H4 (cell line): ENCODE measurements around the gene CYBB. TPM values are rescaled to one million over a fixed set of nuclear protein-coding genes. Genes with fewer than 3 reads are reported as not detected.

Source experiments
- DNase-seq: peaks from one replicate; pipeline ENCODE4 v3.0.0-alpha.2; 2015; ENCODE audit warnings: low spot score
- total RNA-seq: library from RNA; depleted of rRNA; stranded (reverse); fragments of >200 nt; shearing (Covaris generic); gene quantifications from 2 replicates; pipeline ENCODE4 v1.2.3, GENCODE V29; 2014; rRNA removed

Gene CYBB
- total RNA-seq, 1 experiment from 2014 or later = 0.23 TPM

DNA sequence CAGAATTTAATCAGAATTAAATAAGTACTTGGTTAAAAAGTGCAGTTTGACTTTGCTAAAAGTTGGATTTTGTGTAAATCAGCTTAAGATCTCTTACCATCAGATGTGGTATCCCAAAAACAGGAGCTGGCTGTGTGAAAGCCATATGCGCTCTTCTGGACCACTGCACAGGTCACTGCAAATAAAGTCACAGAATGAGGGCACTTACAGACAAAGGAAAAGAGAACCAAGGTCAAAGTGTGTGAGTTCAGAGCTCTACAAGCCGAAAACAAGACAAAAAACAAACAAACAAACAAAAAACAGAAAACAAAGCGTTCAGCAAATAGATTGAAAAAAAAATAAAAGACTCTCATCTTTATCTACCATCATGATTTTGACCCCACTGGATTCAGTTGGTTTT, 61.1 kb downstream of the CYBB start:
- no peak for DNase-seq

DNA sequence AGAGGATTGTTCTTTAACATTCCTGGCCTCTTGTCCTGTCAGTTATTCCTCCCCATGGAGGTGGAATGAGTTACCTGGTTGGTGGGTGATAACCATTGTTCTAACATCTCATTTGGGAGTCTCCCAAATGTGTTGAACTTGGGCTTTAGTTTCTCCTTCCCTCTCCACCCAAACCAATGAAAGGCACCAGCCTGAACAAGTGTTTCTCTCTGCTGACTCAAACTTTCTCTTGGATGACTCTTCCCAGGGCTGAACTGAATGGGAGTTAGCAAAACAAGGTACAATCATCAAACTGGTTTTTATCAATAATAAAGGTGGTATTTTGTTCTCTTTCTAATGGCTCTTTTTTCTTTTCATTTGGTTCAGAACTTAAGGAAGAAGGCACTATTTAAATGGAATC, 64.8 kb downstream of the CYBB start:
- DNase-seq = no peak

DNA sequence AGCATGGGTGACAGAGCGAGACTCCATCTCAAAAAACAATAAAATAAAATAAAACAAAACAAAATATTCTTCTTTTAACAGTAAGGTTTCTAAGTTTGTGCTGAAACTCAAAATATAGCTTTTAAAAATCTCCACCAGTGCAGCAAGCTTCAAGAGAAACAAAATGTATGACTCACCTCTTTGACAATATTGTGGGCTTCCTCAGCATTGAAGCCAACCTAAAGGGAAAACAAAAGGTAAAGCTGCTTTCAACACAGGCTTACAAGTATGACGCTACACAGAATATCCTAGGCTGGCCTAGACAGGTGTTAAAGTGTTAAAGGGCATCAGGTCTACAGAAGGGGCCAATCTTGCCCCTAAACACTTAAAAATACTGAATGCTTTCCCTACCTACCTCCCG, 66.3 kb downstream of the CYBB start:
- DNase-seq = no peak

DNA sequence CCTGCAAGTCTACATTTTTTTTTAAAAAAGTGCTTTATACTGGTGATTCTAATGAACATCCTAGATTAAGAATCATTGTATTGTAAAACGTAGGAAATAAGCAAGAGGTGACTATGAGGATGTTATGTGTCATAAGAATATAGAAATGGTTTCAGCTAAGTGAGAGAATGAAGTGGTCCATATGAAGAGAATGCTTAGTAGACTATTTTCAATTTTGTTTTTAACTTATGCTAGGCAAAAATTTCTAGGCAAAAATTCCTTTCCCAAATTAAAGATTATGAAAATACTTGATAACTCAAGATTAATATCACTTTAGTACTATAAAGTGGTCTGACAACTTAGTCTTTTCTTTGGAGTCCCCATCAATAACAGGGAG, 66.7 kb downstream of the CYBB start:
- DNase-seq = no peak

DNA sequence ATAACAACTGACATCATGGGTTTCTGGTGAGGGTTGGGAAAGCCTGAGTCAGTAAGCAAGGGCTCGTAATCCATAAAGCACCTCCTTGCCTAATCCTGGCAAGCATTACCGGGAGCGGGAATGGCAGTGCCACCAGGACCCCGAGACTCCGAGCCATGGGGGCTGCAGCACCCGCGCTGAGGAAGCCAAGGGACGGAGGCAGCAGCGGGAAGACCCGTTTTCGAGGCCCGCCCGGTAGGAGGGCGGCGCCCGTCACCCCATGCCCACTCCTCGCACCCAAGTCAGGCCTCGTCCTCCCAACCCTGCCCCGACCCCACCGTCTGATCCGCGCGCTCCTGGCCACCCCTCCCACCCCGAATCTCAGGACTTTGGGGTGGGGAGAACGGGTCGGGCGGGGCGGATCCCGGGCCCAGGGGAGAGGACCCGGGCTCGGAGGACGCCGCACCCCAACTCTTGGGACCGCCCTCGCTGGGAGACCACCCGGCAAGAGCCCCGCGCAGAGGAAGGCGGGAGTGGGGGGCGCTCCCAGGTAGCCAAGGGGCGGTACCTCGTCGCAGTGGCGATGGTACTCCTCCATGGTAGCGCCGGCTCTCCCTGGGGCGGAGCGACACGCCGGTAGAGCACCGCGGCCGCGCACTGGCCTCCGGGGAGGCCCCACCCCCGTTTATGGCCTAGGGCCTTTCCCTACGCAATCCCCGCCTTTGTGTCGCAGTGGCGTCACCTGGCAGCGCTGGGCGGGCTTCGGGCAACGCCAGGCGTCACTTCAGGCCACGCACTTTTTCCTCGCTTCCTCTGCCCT, 67.3 kb downstream of the CYBB start, which contains the start of gene DYNLT3:
DYNLT3 (minus strand) TSS at position 638 of the 799 bp plus-strand sequence; CDS start at position 577, 61 bp downstream.
- DNase-seq = peak; percentile 86

DNA sequence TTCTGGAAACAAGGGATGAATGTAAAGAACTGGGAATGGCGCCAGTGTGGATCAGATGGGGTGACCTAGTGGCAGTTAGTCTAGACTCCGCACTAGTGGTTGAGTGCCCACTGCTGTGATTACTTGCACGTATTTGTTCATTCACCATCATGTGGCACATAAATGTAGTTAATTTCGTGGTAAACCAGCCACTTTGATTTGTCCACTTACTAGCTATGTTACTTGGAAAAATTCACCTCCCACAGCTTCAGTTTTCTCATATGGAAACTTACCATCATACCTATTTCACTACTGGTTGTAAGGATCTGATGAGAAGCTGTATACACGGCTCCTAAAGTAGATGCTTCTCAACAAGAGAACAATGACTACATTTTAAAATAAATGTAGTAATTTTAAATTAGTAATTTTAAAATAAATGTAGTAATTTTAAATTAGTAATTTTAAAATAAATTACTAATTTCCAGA, 67.9 kb downstream of the CYBB start:
- DNase-seq = no peak

DNA sequence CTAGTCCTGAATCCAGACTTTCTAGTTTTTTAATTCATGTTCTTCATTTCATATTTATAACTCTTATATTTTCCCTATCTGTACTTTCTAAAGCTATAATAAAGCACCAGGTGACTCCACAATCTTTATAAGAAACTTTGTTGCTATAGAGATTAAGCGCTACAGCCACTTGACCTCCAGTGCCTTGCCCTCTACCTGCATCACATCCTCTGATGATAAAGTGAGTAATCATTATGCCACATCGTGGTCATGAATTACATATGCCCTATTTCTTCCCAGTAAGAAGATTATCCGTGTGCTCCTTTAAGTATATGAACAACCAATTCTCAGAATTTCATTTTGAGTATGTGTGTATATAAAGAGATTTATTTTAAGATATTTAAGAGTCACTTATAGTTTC, 74.3 kb downstream of the CYBB start:
- no peak for DNase-seq

DNA sequence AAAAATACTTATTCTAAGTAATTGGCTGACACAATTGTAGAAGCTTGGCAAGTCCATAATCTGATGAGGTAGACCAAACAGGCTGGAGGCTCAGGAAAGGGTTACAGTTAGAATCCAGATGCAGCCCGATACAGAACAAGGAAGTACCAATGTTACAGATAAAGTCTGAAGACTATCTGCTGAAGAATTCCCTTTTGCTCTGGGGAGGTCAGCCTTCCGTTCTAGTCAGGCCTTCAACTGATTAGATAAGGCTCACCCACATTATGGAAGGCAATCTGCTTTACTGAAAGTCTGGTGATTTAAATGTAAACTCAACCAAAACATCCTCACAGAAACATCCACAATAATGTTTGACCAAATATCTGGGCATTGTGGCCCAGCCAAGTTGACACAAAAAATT, 74.9 kb downstream of the CYBB start:
- DNase-seq = no peak

DNA sequence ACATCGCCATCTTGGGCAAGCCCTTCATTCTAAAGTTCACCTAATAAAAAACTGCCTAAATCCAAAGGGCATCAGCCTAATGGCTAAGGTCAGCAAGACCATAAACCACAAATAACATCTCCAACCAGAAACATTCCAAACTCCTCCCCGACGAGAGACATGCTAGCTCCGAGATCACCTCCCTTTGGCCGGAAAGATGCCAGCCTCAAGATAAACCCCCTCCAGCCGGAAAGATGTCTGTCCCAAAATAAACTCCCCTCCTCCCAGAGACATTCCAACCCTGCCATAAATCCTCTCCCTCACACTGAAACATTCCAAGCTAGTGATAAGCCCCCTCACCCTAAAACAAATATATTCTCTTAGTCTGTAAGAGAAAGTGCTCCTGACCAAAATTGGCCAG, 80.9 kb downstream of the CYBB start:
- no peak for DNase-seq

DNA sequence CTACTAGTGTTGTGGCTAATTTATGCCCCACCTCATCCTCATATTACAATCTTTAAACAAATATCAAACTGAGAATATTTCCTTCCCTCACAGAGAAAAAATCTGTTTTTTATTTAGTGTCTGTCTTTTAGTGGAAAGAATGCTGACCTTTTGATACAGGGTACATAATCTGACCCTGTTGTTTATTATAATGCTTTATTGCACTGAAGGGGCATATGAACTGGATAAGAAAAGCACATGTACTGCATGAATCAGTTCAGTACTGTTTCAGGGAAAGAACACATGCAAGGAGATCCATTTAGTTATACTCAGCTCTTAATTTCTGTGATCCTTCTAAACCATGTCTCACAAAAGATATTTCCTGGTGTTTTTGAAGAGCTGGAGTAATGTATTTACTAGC, 83.0 kb downstream of the CYBB start:
- no peak for DNase-seq

Other genes with a start within 250 kb of the CYBB start
- gene LANCL3, start 208.4 kb upstream of the CYBB start, total RNA-seq = 0.25 and 1.0 TPM in 2 replicates
- gene XK, start 94.3 kb upstream of the CYBB start, total RNA-seq = 1.6 and 2.3 TPM in 2 replicates
- 35.0 and 43.4 TPM in 2 replicates for gene DYNLT3, start 67.5 kb downstream of the CYBB start, total RNA-seq
- gene SYTL5, start 226.5 kb downstream of the CYBB start, total RNA-seq = 1.2 and 1.7 TPM in 2 replicates